ENCODE results near the gene WNT7B.

DNA sequence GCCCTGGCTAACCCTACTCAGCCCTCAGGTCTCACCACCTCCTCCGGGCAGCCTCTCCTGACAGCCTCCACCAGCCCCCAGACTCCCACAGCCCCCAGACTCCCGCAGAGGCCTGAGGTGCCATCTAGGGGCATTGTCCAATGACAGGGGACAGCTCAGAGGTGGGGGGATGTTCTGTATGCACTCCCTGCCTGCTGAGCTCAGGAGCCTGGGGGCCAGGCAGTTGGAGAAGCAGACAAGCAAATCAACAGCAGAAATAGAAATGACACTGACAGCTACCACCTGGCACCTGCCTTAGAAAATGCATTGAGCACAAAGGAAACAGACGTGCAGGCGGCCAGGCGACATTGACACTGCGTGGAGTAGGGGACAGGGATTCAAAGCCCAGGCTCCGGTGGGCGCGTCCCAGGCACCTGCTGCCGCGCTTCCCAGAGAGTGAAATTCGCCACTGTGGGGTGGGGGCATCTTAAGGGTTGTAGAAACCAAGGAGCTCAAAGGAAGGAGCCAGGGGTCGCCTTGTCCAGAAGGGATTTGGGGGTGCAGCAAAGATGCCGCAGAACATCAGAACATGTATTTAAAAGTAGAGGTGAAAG, 22.5 kb upstream of the WNT7B start:
- TF ChIP-seq, protein P1, sequence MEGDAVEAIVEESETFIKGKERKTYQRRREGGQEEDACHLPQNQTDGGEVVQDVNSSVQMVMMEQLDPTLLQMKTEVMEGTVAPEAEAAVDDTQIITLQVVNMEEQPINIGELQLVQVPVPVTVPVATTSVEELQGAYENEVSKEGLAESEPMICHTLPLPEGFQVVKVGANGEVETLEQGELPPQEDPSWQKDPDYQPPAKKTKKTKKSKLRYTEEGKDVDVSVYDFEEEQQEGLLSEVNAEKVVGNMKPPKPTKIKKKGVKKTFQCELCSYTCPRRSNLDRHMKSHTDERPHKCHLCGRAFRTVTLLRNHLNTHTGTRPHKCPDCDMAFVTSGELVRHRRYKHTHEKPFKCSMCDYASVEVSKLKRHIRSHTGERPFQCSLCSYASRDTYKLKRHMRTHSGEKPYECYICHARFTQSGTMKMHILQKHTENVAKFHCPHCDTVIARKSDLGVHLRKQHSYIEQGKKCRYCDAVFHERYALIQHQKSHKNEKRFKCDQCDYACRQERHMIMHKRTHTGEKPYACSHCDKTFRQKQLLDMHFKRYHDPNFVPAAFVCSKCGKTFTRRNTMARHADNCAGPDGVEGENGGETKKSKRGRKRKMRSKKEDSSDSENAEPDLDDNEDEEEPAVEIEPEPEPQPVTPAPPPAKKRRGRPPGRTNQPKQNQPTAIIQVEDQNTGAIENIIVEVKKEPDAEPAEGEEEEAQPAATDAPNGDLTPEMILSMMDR (IDR thresholded peaks at IDR 0.05): no peak
- TF ChIP-seq EZH2phosphoT487 (IDR thresholded peaks at IDR 0.05) (no peak), EZH2 (IDR thresholded peaks at IDR 0.05) (no peak)

Data from neural progenitor cell (in vitro differentiated cells).